IgD-negative memory B cell (primary cell): ENCODE data around the gene SCCPDH. TPM values are rescaled to one million over a fixed set of nuclear protein-coding genes. Genes with fewer than 3 reads are reported as not detected.

Experiments
- H3K27ac Mint-ChIP-seq, 3 donors: one replicate each; pipeline ENCODE4 v1.8.0; 2020 to 2022; ENCODE audit warnings: mild to moderate bottlenecking in 3 of 3, mixed read lengths in 3 of 3, moderate library complexity in 1 of 3
- H3K27me3 Mint-ChIP-seq: one replicate; pipeline ENCODE4 v1.8.0; 2021; ENCODE audit warnings: mixed read lengths
- H3K36me3 Mint-ChIP-seq: one replicate; pipeline ENCODE4 v1.8.0; 2020; ENCODE audit warnings: mild to moderate bottlenecking, mixed read lengths
- H3K4me1 Mint-ChIP-seq, 3 donors: one replicate each; pipeline ENCODE4 v1.8.0; 2020 to 2022; ENCODE audit warnings: mixed read lengths in 3 of 3, mild to moderate bottlenecking in 1 of 3
- H3K4me3 Mint-ChIP-seq, 4 donors: one replicate each; pipeline ENCODE4 v1.8.0; 2020 to 2022; ENCODE audit warnings: mild to moderate bottlenecking in 4 of 4, mixed read lengths in 4 of 4, moderate library complexity in 3 of 4
- H3K9me3 Mint-ChIP-seq, 3 donors: one replicate each; pipeline ENCODE4 v1.8.0; 2020 to 2021; ENCODE audit warnings: mixed read lengths in 3 of 3, mild to moderate bottlenecking in 1 of 3
- polyA plus RNA-seq: library from polyadenylated mRNA; unstranded; fragments of 300-500 nt; fragmentation: Illumina TruSeq; gene quantifications from one replicate; pipeline ENCODE4 v1.2.3, GENCODE V29; 2021

The SCCPDH gene
- polyA plus RNA-seq, 1 donor from 2014 or later = 9.5 TPM

- Mint-ChIP-seq H3K27ac (no peak overlapping the region), H3K4me1 (peaks cover 0 to 4% (median 0%) of the 10 kb centered on the region in 3 donors), H3K9me3 (no peaks in the 10 kb centered on the region), H3K36me3 (no peaks in the 10 kb centered on the region), H3K4me3 (no peak overlapping the region), H3K27me3 (no peaks in the 10 kb centered on the region)
These were observed 26.5 kb downstream of the SCCPDH start for GRCh38 chr1:246750752-246751151.

GRCh38 chr1:246753670-246754535 lies 29.7 kb downstream of the SCCPDH start:
- Mint-ChIP-seq H3K27me3 (no peaks in the 10 kb centered on the region), H3K36me3 (no peaks in the 10 kb centered on the region), H3K4me3 (no peak overlapping the region), H3K27ac (no peak overlapping the region), H3K9me3 (no peaks in the 10 kb centered on the region), H3K4me1 (peaks cover 2 to 6% (median 3%) of the 10 kb centered on the region in 3 donors)

- H3K27me3 Mint-ChIP-seq = no peaks in the 10 kb centered on the region
- H3K36me3 Mint-ChIP-seq = no peaks in the 10 kb centered on the region
- peaks cover 8 to 14% (median 12%) of the 10 kb centered on the region in 3 donors for H3K4me1 Mint-ChIP-seq
- no peaks in the 10 kb centered on the region for H3K9me3 Mint-ChIP-seq
- no peak overlapping the region for H3K4me3 Mint-ChIP-seq
- H3K27ac Mint-ChIP-seq = no peak overlapping the region
These were observed 31.2 kb downstream of the SCCPDH start for GRCh38 chr1:246755419-246755818.

- H3K27me3 Mint-ChIP-seq = no peaks in the 10 kb centered on the region
- H3K4me1 Mint-ChIP-seq = peaks cover 10 to 13% (median 11%) of the 10 kb centered on the region in 3 donors
- H3K27ac Mint-ChIP-seq = peak overlapping the region in 1 of 3 donors; percentile 96
- no peaks in the 10 kb centered on the region for H3K9me3 Mint-ChIP-seq
- H3K36me3 Mint-ChIP-seq = peaks cover 3% of the 10 kb centered on the region
- no peak overlapping the region for H3K4me3 Mint-ChIP-seq
These were observed 36.5 kb downstream of the SCCPDH start for GRCh38 chr1:246760422-246761347.

GRCh38 chr1:246761396-246761795 lies 37.2 kb downstream of the SCCPDH start:
- H3K4me1 Mint-ChIP-seq = peaks cover 10 to 13% (median 11%) of the 10 kb centered on the region in 3 donors
- no peaks in the 10 kb centered on the region for H3K27me3 Mint-ChIP-seq
- peak overlapping the region in 1 of 3 donors; percentile 96 for H3K27ac Mint-ChIP-seq
- no peaks in the 10 kb centered on the region for H3K9me3 Mint-ChIP-seq
- no peak overlapping the region for H3K4me3 Mint-ChIP-seq
- peaks cover 3% of the 10 kb centered on the region for H3K36me3 Mint-ChIP-seq

GRCh38 chr1:246765521-246765920 lies 41.3 kb downstream of the SCCPDH start:
- Mint-ChIP-seq H3K4me1 (peaks cover 0 to 2% (median under 1%) of the 10 kb centered on the region in 3 donors), H3K36me3 (peaks cover 4% of the 10 kb centered on the region), H3K4me3 (no peak overlapping the region), H3K9me3 (no peaks in the 10 kb centered on the region), H3K27ac (no peak overlapping the region), H3K27me3 (no peaks in the 10 kb centered on the region)

GRCh38 chr1:246768403-246769020 lies 44.3 kb downstream of the SCCPDH start:
- no peaks in the 10 kb centered on the region for H3K27me3 Mint-ChIP-seq
- peaks cover 0 to 6% (median 0%) of the 10 kb centered on the region in 3 donors for H3K9me3 Mint-ChIP-seq
- no peak overlapping the region for H3K27ac Mint-ChIP-seq
- H3K4me1 Mint-ChIP-seq = peaks cover 8 to 12% (median 12%) of the 10 kb centered on the region in 3 donors
- H3K36me3 Mint-ChIP-seq = peaks cover 5% of the 10 kb centered on the region
- H3K4me3 Mint-ChIP-seq = no peak overlapping the region

- Mint-ChIP-seq H3K4me1 (peaks cover 8 to 16% (median 12%) of the 10 kb centered on the region in 3 donors), H3K4me3 (no peak overlapping the region), H3K36me3 (peaks cover 5% of the 10 kb centered on the region), H3K27ac (no peak overlapping the region), H3K9me3 (peaks cover 0 to 6% (median 0%) of the 10 kb centered on the region in 3 donors), H3K27me3 (no peaks in the 10 kb centered on the region)
These were observed 45.1 kb downstream of the SCCPDH start for GRCh38 chr1:246769306-246769705.

GRCh38 chr1:246771366-246771765 lies 47.2 kb downstream of the SCCPDH start:
- peaks cover 8 to 19% (median 12%) of the 10 kb centered on the region in 3 donors for H3K4me1 Mint-ChIP-seq
- H3K9me3 Mint-ChIP-seq = peaks cover 0 to 6% (median 0%) of the 10 kb centered on the region in 3 donors
- peaks cover 8% of the 10 kb centered on the region for H3K36me3 Mint-ChIP-seq
- no peak overlapping the region for H3K4me3 Mint-ChIP-seq
- H3K27ac Mint-ChIP-seq = no peak overlapping the region
- no peaks in the 10 kb centered on the region for H3K27me3 Mint-ChIP-seq

GRCh38 chr1:246772686-246773085 lies 48.5 kb downstream of the SCCPDH start:
- peaks cover 8% of the 10 kb centered on the region for H3K36me3 Mint-ChIP-seq
- H3K9me3 Mint-ChIP-seq = peaks cover 0 to 6% (median 0%) of the 10 kb centered on the region in 3 donors
- H3K27ac Mint-ChIP-seq = peak overlapping the region in 2 of 3 donors; percentile 3 to 69
- peak overlapping the region in 3 of 4 donors; percentile 21 to 78 (median 26) for H3K4me3 Mint-ChIP-seq
- peaks cover 8 to 19% (median 12%) of the 10 kb centered on the region in 3 donors for H3K4me1 Mint-ChIP-seq
- H3K27me3 Mint-ChIP-seq = no peaks in the 10 kb centered on the region

GRCh38 chr1:246773213-246773641 lies 49.0 kb downstream of the SCCPDH start:
- Mint-ChIP-seq H3K27me3 (no peaks in the 10 kb centered on the region), H3K4me3 (peak overlapping the region in 3 of 4 donors; percentile 21 to 78 (median 26)), H3K36me3 (peaks cover 8% of the 10 kb centered on the region), H3K4me1 (peaks cover 8 to 19% (median 12%) of the 10 kb centered on the region in 3 donors), H3K9me3 (peaks cover 0 to 6% (median 0%) of the 10 kb centered on the region in 3 donors), H3K27ac (peak overlapping the region in 2 of 3 donors; percentile 3 to 47)

GRCh38 chr1:246775531-246776385 lies 51.5 kb downstream of the SCCPDH start:
- peaks cover 0 to 6% (median 2%) of the 10 kb centered on the region in 3 donors for H3K9me3 Mint-ChIP-seq
- no peak overlapping the region for H3K27ac Mint-ChIP-seq
- H3K4me1 Mint-ChIP-seq = peaks cover 8 to 19% (median 14%) of the 10 kb centered on the region in 3 donors
- H3K27me3 Mint-ChIP-seq = no peaks in the 10 kb centered on the region
- H3K4me3 Mint-ChIP-seq = no peak overlapping the region
- peaks cover 12% of the 10 kb centered on the region for H3K36me3 Mint-ChIP-seq

- Mint-ChIP-seq H3K36me3 (peaks cover 10% of the 10 kb centered on the region), H3K4me3 (no peak overlapping the region), H3K9me3 (peaks cover 0 to 6% (median 2%) of the 10 kb centered on the region in 3 donors), H3K4me1 (peaks cover 8 to 19% (median 11%) of the 10 kb centered on the region in 3 donors), H3K27me3 (peaks cover 2% of the 10 kb centered on the region), H3K27ac (no peak overlapping the region)
These were observed 52.7 kb downstream of the SCCPDH start for GRCh38 chr1:246776923-246777322.
